Fibroblast of pulmonary artery (primary cell): ENCODE results near the gene ENO3.

Experiments used
- DNase-seq: peaks from one replicate; pipeline ENCODE4 v3.0.0-alpha.2; 2010; ENCODE audit warnings: low read depth
- H3K4me3 ChIP-seq: replicated peaks from 2 replicates; pipeline ENCODE4 v1.5.1; 2011; ENCODE audit warnings: low read depth, mild to moderate bottlenecking, control low read depth, low read length, moderate library complexity
- TF ChIP-seq, protein P1 (sequence below): IDR thresholded peaks from 2 replicates; pipeline ENCODE4 v1.5.1; 2011; ENCODE audit warnings: mild to moderate bottlenecking, control low read depth, low read length, inconsistent platforms; ENCODE audit errors: missing control alignments

ENO3 gene

GRCh38 chr17:4937553-4937952 lies 13.4 kb upstream of the ENO3 start:
- TF ChIP-seq, protein P1, sequence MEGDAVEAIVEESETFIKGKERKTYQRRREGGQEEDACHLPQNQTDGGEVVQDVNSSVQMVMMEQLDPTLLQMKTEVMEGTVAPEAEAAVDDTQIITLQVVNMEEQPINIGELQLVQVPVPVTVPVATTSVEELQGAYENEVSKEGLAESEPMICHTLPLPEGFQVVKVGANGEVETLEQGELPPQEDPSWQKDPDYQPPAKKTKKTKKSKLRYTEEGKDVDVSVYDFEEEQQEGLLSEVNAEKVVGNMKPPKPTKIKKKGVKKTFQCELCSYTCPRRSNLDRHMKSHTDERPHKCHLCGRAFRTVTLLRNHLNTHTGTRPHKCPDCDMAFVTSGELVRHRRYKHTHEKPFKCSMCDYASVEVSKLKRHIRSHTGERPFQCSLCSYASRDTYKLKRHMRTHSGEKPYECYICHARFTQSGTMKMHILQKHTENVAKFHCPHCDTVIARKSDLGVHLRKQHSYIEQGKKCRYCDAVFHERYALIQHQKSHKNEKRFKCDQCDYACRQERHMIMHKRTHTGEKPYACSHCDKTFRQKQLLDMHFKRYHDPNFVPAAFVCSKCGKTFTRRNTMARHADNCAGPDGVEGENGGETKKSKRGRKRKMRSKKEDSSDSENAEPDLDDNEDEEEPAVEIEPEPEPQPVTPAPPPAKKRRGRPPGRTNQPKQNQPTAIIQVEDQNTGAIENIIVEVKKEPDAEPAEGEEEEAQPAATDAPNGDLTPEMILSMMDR: no peak
- H3K4me3 ChIP-seq: no peak overlapping the region
- DNase-seq: no peak

- no peak overlapping the region for H3K4me3 ChIP-seq
- no peak for DNase-seq
- TF ChIP-seq, protein P1: no peak
These were observed 12.8 kb upstream of the ENO3 start for GRCh38 chr17:4938069-4938491.

DNA sequence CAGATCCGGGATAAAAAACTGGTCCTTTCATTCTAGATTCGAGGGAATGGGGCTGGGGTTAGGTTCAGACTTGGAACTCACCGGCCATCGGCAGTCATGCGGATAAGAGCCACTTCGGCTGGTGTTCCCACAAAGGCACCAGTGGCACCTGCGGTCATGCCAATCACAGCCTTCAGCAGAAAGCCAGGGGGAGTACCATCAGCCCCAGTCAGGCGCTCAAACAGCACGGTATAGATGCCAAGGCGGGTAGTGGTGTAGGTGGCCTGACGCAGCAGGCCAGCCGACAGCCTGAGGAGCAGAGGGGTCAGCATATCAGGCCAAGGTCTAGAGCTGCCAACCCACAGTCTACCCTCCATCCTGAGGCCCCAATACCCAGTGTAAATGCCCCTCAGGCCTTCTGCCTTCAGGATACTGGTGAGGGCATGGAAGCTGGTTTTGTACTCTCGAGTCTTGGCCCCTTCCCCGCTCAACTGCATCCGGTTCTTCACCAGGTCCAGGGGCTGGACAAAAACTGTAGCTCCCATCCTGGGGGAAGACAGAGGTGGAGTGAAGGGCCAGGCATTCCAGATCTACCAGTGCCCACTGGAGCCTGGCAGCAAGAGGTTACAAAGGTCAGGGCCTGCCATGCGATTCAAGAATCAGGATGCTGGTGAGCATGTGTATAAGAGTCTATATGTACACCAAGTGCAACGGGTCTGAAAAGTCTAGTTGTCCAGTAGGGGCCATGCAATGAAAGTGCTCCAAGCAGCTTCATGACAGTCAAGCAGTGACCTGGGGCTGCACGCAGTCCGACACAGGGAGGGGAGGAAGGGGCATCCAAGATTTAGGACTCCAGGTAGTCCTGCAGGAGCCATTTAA lies 12.0 kb upstream of the ENO3 start:
- TF ChIP-seq, protein P1: no peak
- peak overlapping the region; percentile 88 for H3K4me3 ChIP-seq
- DNase-seq: no peak

DNA sequence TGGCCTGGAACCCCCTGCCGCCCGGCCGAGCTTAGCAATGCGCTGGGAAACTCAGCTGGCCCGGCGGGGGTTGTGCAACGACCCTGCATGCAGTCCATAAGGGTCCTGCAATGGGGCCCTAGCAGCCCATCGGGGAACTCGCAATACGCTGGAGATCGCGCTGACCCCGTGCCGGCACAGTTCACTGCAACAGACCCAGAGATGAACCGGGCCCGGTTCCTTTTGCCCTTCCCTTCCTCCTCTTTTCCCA lies 11.4 kb upstream of the ENO3 start:
- peak; percentile 19 for DNase-seq
- TF ChIP-seq, protein P1: no peak
- peak overlapping the region; percentile 88 for H3K4me3 ChIP-seq

DNA sequence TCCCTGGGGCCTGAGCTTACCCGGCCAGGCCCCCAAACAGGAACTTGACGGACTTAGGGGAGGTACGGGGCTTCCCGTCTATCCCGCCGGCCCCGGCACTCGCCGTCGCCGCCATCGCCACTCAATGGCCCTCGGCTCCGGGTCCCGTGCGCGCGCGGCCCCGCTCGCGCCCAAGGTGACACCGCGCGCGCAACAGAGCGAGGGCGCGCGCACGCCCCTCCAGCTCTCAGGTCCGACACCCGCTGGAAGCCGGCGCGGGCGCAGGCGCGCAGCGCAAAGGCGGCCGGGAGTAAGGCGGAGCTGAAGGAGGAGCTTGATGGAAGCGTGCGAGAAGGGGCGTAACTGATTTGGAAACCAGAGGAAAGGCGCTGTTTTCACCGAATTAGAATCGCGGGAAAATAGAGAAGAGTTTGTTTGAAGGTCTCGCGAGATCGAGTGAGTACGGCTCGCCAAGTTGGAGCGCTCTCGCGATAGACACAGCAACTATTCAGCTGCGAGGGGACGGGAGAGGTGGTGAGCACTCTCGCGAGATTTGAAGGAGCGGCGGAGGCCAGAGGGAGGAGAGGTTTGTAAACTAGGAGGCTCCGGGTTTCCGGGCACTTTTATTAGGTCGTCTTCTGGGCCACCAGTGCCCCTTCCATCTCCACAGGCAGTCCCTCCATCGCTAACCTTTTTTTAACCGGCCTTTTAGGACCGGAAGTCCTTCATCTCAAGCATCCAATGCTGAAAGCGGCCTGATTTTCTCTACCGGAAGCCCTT lies 10.9 kb upstream of the ENO3 start, which contains the start of the genes RNF167 and SLC25A11:
Gene RNF167, plus strand, starts transcription at position 473 of the 759 bp plus-strand sequence. CDS start 642 bp downstream, outside the sequence.
Gene SLC25A11, minus strand, starts transcription at position 251 of the 759 bp plus-strand sequence. Its CDS starts 136 bp downstream, at position 115.
- H3K4me3 ChIP-seq: peak within 1 kb of the TSS; percentile 88
- TF ChIP-seq, protein P1: no peak
- peak; percentile 100 for DNase-seq

GRCh38 chr17:4940555-4941318 lies 10.2 kb upstream of the ENO3 start:
- H3K4me3 ChIP-seq: peak overlapping the region; percentile 88
- TF ChIP-seq, protein P1: no peak
- DNase-seq: no peak
